HG03342 (cell line): ENCODE measurements around the gene CCDC152.
"Not testable (repeated sequence)": the region's sequence is repeated elsewhere in the genome, so short reads cannot be mapped to it uniquely, and the experiment has no call there.

Experiments used
- ATAC-seq: cut with Tn5 transposase; IDR thresholded peaks from one replicate; pipeline ENCODE4 v1.9.1; 2021; ENCODE audit warnings: mild to moderate bottlenecking, moderate library complexity; ENCODE audit not compliant: unreplicated experiment

CCDC152 gene

DNA sequence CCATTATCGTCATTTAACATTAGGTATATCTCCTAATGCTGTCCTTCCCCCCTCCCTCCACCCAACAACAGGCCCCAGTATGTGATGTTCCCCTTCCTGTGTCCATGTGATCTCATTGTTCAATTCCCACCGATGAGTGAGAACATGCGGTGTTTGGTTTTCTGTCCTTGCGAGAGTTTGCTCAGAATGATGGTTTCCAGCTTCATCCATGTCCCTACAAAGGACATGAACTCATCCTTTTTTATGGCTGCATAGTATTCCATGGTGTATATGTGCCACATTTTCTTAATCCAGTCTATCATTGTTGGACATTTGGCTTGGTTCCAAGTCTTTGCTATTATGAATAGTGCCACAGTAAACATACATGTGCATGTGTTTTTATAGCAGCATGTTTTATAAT, 87.8 kb downstream of the CCDC152 start:
- ATAC-seq: not testable (repeated sequence)

DNA sequence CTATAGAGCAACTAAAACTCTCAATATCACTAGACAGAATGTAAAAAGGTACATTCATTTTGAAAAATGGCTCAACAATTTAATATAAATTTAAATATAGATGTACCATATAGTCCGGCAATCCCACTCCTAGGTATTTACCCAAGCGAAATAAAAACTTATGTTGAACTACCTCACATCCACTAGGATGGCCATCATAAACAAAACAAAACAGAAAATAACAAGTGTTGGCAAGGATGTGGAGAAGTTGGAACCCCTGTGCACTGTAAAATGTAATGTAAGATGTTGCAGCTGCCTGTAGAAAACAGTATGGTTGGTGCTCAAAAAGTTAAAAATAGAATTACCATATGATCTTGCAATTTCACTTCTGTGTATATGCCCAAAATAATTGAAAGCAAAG, 91.9 kb downstream of the CCDC152 start:
- ATAC-seq: no peak

DNA sequence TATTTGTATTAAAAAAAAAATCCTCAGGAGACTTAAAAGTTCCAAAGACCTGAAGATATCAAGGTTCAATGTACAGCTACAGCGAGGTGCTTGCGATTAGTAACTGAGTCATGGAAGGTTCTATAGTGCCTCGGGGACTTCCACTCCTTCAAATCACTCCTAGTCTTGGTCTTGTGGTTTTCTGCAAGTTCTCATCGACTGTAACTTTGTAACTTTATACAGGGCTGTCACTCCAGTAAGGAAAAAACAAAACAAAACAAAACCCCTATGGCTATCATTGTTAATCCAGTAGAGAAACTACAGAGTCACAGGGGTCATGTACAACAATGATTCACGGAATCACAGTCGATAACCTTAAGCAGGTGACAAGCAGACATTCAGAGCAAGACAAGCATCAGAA, 94.9 kb downstream of the CCDC152 start:
- ATAC-seq: no peak
